HUES48 (cell line): ENCODE data around the gene CRYGN.

ENCODE experiments used
- H3K27ac ChIP-seq: one replicate; pipeline ENCODE4 v1.7.0; 2013; ENCODE audit warnings: low read depth, low read length, inconsistent platforms
- H3K27me3 ChIP-seq: 2 replicates; pipeline ENCODE4 v1.6.1; 2013; ENCODE audit warnings: mild to moderate bottlenecking, low read length; ENCODE audit not compliant: control insufficient read depth, insufficient read depth
- H3K36me3 ChIP-seq: 2 replicates; pipeline ENCODE4 v1.6.1; 2013; ENCODE audit warnings: low read length; ENCODE audit not compliant: control insufficient read depth, insufficient read depth
- H3K4me1 ChIP-seq: 2 replicates; pipeline ENCODE4 v1.6.1; 2013; ENCODE audit warnings: mild to moderate bottlenecking, low read length; ENCODE audit not compliant: control insufficient read depth, insufficient read depth
- H3K4me3 ChIP-seq: 2 replicates; pipeline ENCODE4 v1.5.1; 2013; ENCODE audit warnings: mild to moderate bottlenecking, low read depth, low read length
- H3K9ac ChIP-seq: 2 replicates; pipeline ENCODE4 v1.6.1; 2013; ENCODE audit warnings: mild to moderate bottlenecking, low read depth, low read length, moderate library complexity
- H3K9me3 ChIP-seq: 2 replicates; pipeline ENCODE4 v1.6.1; 2013; ENCODE audit warnings: low read length; ENCODE audit not compliant: control insufficient read depth, insufficient read depth

The CRYGN gene

GRCh38 chr7:151388430-151388829 lies 51.5 kb downstream of the CRYGN start:
- peaks cover 11% of the 10 kb centered on the region for H3K27me3 ChIP-seq
- H3K36me3 ChIP-seq = no peaks in the 10 kb centered on the region
- H3K4me1 ChIP-seq = no peaks in the 10 kb centered on the region
- H3K9ac ChIP-seq = no peak overlapping the region
- no peaks in the 10 kb centered on the region for H3K9me3 ChIP-seq
- no peak overlapping the region for H3K4me3 ChIP-seq
- H3K27ac ChIP-seq = no peak overlapping the region

GRCh38 chr7:151388007-151388297 lies 52.0 kb downstream of the CRYGN start:
- H3K36me3 ChIP-seq = no peaks in the 10 kb centered on the region
- H3K9ac ChIP-seq = no peak overlapping the region
- no peak overlapping the region for H3K27ac ChIP-seq
- no peak overlapping the region for H3K4me3 ChIP-seq
- H3K9me3 ChIP-seq = no peaks in the 10 kb centered on the region
- peaks cover 16% of the 10 kb centered on the region for H3K27me3 ChIP-seq
- no peaks in the 10 kb centered on the region for H3K4me1 ChIP-seq

GRCh38 chr7:151387161-151388006 lies 52.6 kb downstream of the CRYGN start:
- H3K9ac ChIP-seq = no peak overlapping the region; the same call in 1 of the 2 replicates
- H3K4me1 ChIP-seq = no peaks in the 10 kb centered on the region
- H3K27ac ChIP-seq = no peak overlapping the region
- H3K9me3 ChIP-seq = no peaks in the 10 kb centered on the region
- no peaks in the 10 kb centered on the region for H3K36me3 ChIP-seq
- H3K4me3 ChIP-seq = no peak overlapping the region
- peaks cover 21% of the 10 kb centered on the region for H3K27me3 ChIP-seq

GRCh38 chr7:151386301-151387160 lies 53.4 kb downstream of the CRYGN start:
- H3K4me1 ChIP-seq = no peaks in the 10 kb centered on the region
- H3K27me3 ChIP-seq = peaks cover 30% of the 10 kb centered on the region
- H3K27ac ChIP-seq = no peak overlapping the region
- no peaks in the 10 kb centered on the region for H3K9me3 ChIP-seq
- H3K36me3 ChIP-seq = no peaks in the 10 kb centered on the region
- no peak overlapping the region for H3K9ac ChIP-seq
- H3K4me3 ChIP-seq = no peak overlapping the region

GRCh38 chr7:151385626-151386300 lies 54.2 kb downstream of the CRYGN start:
- Histone ChIP-seq H3K27ac (no peak overlapping the region), H3K9ac (no peak overlapping the region), H3K4me1 (peaks cover 4% of the 10 kb centered on the region; the same call in 1 of the 2 replicates), H3K27me3 (peaks cover 32% of the 10 kb centered on the region), H3K9me3 (no peaks in the 10 kb centered on the region), H3K4me3 (no peak overlapping the region), H3K36me3 (no peaks in the 10 kb centered on the region)

GRCh38 chr7:151384776-151385625 lies 54.9 kb downstream of the CRYGN start:
- no peak overlapping the region for H3K27ac ChIP-seq
- H3K9me3 ChIP-seq = no peaks in the 10 kb centered on the region
- H3K27me3 ChIP-seq = peaks cover 32% of the 10 kb centered on the region
- no peak overlapping the region for H3K4me3 ChIP-seq
- H3K4me1 ChIP-seq = peaks cover 6% of the 10 kb centered on the region; the same call in 1 of the 2 replicates
- H3K36me3 ChIP-seq = no peaks in the 10 kb centered on the region
- H3K9ac ChIP-seq = no peak overlapping the region

GRCh38 chr7:151384352-151384697 lies 55.6 kb downstream of the CRYGN start:
- Histone ChIP-seq H3K9ac (no peak overlapping the region), H3K36me3 (no peaks in the 10 kb centered on the region), H3K9me3 (no peaks in the 10 kb centered on the region), H3K4me3 (no peak overlapping the region), H3K4me1 (peaks cover 6% of the 10 kb centered on the region; the same call in 1 of the 2 replicates), H3K27me3 (peaks cover 32% of the 10 kb centered on the region), H3K27ac (no peak overlapping the region)

- no peaks in the 10 kb centered on the region for H3K36me3 ChIP-seq
- H3K9ac ChIP-seq = no peak overlapping the region
- no peak overlapping the region for H3K4me3 ChIP-seq
- H3K27ac ChIP-seq = no peak overlapping the region
- H3K27me3 ChIP-seq = peaks cover 32% of the 10 kb centered on the region
- H3K9me3 ChIP-seq = no peaks in the 10 kb centered on the region
- H3K4me1 ChIP-seq = peaks cover 6% of the 10 kb centered on the region; the same call in 1 of the 2 replicates
Observed at GRCh38 chr7:151383638-151384351, 56.1 kb downstream of the CRYGN start.

GRCh38 chr7:151382079-151382885 lies 57.7 kb downstream of the CRYGN start:
- Histone ChIP-seq H3K9me3 (no peaks in the 10 kb centered on the region), H3K27ac (no peak overlapping the region), H3K9ac (no peak overlapping the region), H3K36me3 (no peaks in the 10 kb centered on the region), H3K27me3 (peaks cover 32% of the 10 kb centered on the region), H3K4me1 (peaks cover 6% of the 10 kb centered on the region; the same call in 1 of the 2 replicates), H3K4me3 (peak overlapping the region; percentile 53)
